GM12865 (cell line): Measurements from ENCODE around the gene PRUNE2.

ENCODE experiments used
- DNase-seq: peaks from one replicate; pipeline ENCODE4 v3.0.0; 2010; ENCODE audit warnings: low read depth
- H3K4me3 ChIP-seq: 2 replicates; pipeline ENCODE4 v1.5.1; 2011; ENCODE audit warnings: mild to moderate bottlenecking, low read depth, low read length, control low read depth
- TF ChIP-seq, protein P1 (sequence below): IDR thresholded peaks from 2 replicates; pipeline ENCODE4 v1.5.1; 2011; ENCODE audit warnings: low read length, control low read depth, low read depth, inconsistent platforms; ENCODE audit not compliant: insufficient read depth; ENCODE audit errors: missing control alignments

Gene PRUNE2

DNA sequence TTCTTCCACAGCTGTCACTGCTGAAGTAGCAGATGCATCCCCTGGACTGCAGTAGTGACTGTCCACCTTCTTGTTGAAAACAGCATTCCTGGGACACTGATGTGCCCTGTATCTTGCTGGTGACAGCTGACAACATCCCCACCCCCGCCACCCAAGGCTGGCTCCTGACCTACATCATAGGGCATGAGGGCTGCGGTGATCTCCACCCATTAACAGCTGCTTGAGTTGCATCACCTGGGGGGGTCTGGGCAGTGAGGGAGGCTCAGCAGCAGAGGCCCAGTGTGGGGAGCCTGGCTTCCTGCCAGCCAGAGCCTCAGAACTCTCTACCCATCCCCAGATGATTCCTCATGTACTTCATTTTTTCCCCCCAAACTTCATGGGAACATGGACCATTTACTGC lies 4.1 kb downstream of the PRUNE2 start:
- DNase-seq, result no peak
- TF ChIP-seq, protein P1, sequence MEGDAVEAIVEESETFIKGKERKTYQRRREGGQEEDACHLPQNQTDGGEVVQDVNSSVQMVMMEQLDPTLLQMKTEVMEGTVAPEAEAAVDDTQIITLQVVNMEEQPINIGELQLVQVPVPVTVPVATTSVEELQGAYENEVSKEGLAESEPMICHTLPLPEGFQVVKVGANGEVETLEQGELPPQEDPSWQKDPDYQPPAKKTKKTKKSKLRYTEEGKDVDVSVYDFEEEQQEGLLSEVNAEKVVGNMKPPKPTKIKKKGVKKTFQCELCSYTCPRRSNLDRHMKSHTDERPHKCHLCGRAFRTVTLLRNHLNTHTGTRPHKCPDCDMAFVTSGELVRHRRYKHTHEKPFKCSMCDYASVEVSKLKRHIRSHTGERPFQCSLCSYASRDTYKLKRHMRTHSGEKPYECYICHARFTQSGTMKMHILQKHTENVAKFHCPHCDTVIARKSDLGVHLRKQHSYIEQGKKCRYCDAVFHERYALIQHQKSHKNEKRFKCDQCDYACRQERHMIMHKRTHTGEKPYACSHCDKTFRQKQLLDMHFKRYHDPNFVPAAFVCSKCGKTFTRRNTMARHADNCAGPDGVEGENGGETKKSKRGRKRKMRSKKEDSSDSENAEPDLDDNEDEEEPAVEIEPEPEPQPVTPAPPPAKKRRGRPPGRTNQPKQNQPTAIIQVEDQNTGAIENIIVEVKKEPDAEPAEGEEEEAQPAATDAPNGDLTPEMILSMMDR, result no peak

DNA sequence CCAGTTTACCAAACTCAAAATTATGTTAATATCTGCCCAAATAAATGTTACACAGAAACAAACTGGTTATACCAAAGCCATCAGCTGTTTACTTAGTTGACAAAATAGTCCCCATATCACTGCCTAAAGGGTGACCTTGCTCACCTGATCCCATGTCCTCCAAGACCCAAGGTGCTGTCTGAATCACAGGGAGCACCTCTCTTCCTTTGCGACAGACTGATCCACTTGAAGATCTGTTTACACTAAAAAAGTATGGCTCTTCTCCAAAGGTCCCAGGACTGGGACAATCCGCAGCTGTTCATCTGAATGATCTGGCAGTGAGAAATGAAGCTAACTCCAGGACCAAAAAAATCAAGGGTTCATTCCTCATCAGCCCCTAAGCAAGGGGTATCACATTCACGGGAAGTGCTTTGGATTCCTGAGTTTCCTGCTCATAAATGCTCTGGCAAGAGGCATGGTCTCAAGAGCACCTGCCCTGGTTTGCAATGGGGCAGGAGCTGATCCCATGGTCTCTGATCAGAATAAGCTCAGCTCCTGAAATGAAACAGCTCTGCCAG lies 5.0 kb downstream of the PRUNE2 start:
- DNase-seq, result no peak
- no peak overlapping the region for H3K4me3 ChIP-seq
- TF ChIP-seq, protein P1, result no peak

More for the DNA sequence above, 4.1 kb downstream of the PRUNE2 start:
- no peak overlapping the region for H3K4me3 ChIP-seq

DNA sequence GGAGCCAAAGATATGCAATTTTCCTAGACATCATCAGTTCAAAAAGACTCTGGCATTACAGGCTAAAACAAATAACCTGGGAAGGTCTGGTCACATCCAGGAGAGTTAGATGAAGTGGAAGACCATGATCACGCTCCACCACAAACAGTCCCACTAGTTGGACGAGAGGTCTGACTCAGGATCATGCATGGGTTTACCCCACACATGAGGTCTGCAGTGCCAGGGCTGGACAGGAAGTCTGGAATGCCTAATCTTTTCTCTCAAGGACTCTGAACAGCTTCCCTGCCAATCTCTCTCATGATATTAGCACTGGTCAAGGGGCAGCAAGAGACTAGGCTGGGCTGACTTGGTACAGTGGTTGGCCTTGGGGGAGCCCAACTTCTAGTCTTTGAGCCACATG lies 7.1 kb downstream of the PRUNE2 start:
- TF ChIP-seq, protein P1, result no peak
- no peak overlapping the region for H3K4me3 ChIP-seq
- DNase-seq, result no peak

DNA sequence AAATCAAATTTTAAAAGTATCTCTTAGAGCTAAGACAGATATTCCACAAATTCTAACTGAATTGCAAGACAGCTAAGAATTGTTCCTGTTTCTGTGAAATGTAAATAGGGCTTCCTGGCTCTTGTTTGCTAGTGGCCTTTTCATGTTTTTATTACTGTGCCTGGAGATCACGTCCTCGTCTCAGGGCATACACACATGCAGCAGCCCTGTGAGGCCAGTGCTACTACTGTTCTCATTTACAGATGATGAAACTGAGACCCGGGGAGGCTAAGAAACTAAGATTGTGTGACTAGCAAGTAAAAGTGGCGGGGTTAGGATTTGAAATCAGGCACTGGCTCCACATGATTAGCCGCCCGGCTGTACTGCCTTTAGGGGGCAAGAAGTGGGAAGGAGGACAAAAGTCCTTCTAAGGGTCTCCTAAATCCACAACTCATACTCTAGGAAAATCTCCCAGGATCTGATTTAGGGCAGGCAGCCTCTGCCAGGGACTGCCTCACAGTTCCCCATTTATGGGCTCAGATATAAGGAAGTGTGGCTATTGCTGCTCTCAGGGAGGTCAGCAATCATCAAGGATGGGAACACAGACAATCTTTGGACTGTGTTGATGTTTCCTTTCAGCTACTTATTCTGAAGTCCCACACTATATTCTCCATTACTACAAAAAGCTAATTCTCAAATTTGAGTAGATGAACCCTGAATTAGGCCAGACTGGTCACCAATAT lies 7.9 kb downstream of the PRUNE2 start:
- no peak overlapping the region for H3K4me3 ChIP-seq
- TF ChIP-seq, protein P1, result no peak
- no peak for DNase-seq

DNA sequence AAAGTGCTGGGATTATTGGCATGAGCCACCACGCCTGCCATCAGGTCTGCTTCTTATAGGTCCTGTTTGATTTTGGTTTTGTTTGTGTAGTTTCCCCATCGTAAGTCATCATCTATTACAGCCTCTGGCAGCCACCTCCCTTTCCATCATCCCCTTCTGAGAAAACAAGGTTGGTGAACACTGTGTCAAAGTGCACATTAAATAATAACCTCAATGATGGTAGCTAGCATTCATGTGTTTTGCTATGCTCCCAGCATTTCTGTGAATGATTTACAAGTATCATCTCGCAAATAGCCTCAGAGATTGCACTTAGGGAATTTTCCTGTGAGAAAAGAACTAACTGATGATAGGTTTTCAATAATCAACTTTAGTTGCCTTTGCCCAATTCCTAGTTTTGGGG lies 9.9 kb downstream of the PRUNE2 start:
- TF ChIP-seq, protein P1, result no peak
- H3K4me3 ChIP-seq, result no peak overlapping the region
- DNase-seq, result no peak

DNA sequence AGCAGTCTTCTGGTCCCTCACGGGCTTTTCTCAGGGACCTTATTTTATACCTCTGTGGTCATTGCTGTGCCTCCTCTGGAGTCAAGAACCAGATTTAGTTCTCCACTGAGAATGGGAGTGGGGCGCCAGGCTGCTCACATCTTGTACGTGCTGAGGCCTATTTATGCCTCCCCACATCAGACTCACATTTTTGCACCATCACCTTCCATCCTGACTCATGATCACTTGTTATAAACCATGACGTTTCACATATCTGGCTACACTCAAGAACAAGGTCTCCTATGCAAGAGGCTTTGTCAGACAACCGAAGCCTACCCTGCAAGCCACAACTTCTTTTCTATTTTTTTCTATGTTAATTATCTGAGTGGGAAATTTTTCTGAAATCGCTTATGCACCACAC lies 10.7 kb downstream of the PRUNE2 start:
- H3K4me3 ChIP-seq, result no peak overlapping the region
- TF ChIP-seq, protein P1, result no peak
- DNase-seq, result no peak

DNA sequence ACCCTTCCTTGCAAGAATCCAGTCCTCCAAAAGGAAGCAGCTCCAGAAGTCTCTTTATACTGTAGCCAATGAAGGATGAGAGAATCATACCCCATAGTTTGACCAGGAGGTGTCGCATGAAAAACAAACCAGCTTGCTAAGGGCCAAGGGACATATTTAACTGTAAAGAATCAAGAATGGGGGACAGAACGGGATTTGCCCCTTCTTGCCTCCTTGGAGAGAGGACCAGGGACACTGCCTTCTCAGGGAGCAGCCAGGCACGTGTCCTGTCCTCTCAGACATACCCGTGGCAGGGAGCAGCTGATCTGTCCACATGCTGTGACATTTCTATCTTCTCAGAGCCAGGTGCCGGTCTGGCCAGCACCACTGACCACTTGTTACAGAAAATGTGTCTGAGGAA lies 11.7 kb downstream of the PRUNE2 start:
- DNase-seq, result no peak
- no peak overlapping the region for H3K4me3 ChIP-seq
- TF ChIP-seq, protein P1, result no peak
